ENCODE measurements around the gene CKAP2L. TPM values are rescaled to one million over a fixed set of nuclear protein-coding genes. Genes with fewer than 3 reads are reported as not detected.

Gene CKAP2L
- total and polyA plus RNA-seq, 9 of the 15 experiments (the other 6 are each of a cell fraction or from before 2014, with no cell fraction given): 10.4 to 21.9 (median 14.2) TPM

DNA sequence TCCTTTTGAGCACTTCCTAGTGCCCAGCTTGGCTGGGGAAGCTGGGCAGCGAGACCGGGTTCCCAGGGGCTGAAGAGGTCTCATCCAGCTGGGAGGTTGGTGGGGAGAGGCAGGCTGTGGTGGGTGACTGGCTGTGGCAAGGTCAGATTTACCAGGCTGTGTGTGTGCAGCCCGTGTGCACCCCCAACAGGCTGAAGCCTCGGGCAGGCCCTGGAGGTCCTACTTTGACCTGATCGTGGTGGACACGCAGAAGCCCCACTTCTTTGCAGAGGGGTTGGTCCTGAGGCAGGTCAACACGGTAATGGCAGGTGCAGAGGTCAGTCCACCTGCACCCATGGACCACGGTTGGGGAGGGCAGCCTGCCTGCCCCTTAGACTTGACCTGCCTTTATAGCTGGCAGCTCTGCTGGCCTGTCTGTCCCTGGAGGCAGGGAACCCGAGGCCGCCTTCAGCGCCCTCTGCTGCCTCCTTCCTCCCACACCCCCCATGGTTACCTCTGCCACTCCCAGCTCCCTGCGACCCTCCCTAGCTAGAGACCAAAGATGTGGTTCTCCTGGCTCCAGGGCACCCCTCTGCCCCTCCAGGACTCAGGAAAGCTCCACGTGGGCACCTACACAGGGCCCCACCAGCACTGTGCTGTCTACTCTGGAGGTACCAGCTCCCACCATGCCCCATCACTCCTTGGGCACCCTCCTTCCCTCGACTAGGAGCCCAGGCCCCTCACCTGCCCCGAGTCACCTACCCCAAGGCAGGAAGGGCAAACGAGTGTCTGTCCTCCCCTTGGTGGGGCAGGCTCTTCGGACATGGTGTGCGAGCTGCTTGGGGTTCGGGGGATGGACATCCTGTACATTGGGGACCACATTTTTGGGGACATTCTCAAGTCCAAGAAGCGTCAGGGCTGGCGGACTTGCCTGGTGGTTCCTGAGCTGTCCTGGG is 39.6 kb downstream of the CKAP2L start (continued):
- no peak for TF ChIP-seq CBFA2T2 (conservative IDR thresholded peaks at IDR 0.05)
- peak; percentile 63 for TF ChIP-seq ZNF592 (IDR thresholded peaks at IDR 0.05)
- TF ChIP-seq RFX7 (CRISPR knock-in tag; IDR thresholded peaks at IDR 0.05): no peak
- no peak for TF ChIP-seq LCOR (CRISPR knock-in tag; IDR thresholded peaks at IDR 0.05)
- TF ChIP-seq ZNF561 (CRISPR knock-in tag; conservative IDR thresholded peaks at IDR 0.05): no peak
- no peak for TF ChIP-seq HES1 (IDR thresholded peaks at IDR 0.05; ENCODE audit: low read depth)
- TF ChIP-seq ZNF354B (CRISPR knock-in tag; IDR thresholded peaks at IDR 0.05): no peak
- TF ChIP-seq ZNF639 (CRISPR knock-in tag; conservative IDR thresholded peaks at IDR 0.05 in 1 of 2, IDR thresholded peaks at IDR 0.05 in 1 of 2): no peak
- TF ChIP-seq KDM5B (IDR thresholded peaks at IDR 0.05; ENCODE audit: insufficient replicate concordance, low read depth, low read length): no peak
- no peak for TF ChIP-seq BACH1 (tag; IDR thresholded peaks at IDR 0.05)
- TF ChIP-seq BRD9 (IDR thresholded peaks at IDR 0.05; ENCODE audit: low read depth, partially characterized antibody): no peak
- TF ChIP-seq SMARCA5 (IDR thresholded peaks at IDR 0.05): no peak
- TF ChIP-seq PHF8 (IDR thresholded peaks at IDR 0.05; ENCODE audit: borderline replicate concordance, low read length): no peak
- no peak for TF ChIP-seq HNRNPK (IDR thresholded peaks at IDR 0.05; ENCODE audit: low read depth, low read length, poor library complexity, severe bottlenecking)
- no peak for TF ChIP-seq GATA2 (CRISPR knock-in tag; IDR thresholded peaks at IDR 0.05)
- no peak for TF ChIP-seq MYC (IDR thresholded peaks at IDR 0.05; ENCODE audit: low read depth, low read length)
- TF ChIP-seq MYC (CRISPR knock-in tag; IDR thresholded peaks at IDR 0.05; ENCODE audit: borderline replicate concordance, low read depth): no peak
- no peak for TF ChIP-seq PYGO2 (tag; IDR thresholded peaks at IDR 0.05)
- no peak for TF ChIP-seq PHF20 (IDR thresholded peaks at IDR 0.05; ENCODE audit: partially characterized antibody)
- TF ChIP-seq RBM15 (IDR thresholded peaks at IDR 0.05; ENCODE audit: insufficient read depth, low read length): no peak
